GM19023 (cell line): ENCODE measurements around the gene SULT1A3.
"Not testable (repeated sequence)": the region's sequence is repeated elsewhere in the genome, so short reads cannot be mapped to it uniquely, and the experiment has no call there.

Experiments used
- ATAC-seq: cut with Tn5 transposase; IDR thresholded peaks from one replicate; pipeline ENCODE4 v1.9.1; 2021; ENCODE audit warnings: mild to moderate bottlenecking, moderate library complexity; ENCODE audit not compliant: unreplicated experiment

The SULT1A3 gene

GRCh38 chr16:30199049-30199448 lies at the start of gene SULT1A3:
SULT1A3 (plus strand) TSS chr16:30199255; CDS start chr16:30200729, 1,474 bp downstream.
- not testable (repeated sequence) for ATAC-seq

- ATAC-seq, result no peak
Measured at GRCh38 chr16:30151091-30151490, 48.0 kb upstream of the SULT1A3 start.

GRCh38 chr16:30152517-30152916 lies 46.5 kb upstream of the SULT1A3 start:
- ATAC-seq, result no peak

- ATAC-seq, result no peak
Measured at GRCh38 chr16:30155188-30155587, 43.9 kb upstream of the SULT1A3 start.

DNA sequence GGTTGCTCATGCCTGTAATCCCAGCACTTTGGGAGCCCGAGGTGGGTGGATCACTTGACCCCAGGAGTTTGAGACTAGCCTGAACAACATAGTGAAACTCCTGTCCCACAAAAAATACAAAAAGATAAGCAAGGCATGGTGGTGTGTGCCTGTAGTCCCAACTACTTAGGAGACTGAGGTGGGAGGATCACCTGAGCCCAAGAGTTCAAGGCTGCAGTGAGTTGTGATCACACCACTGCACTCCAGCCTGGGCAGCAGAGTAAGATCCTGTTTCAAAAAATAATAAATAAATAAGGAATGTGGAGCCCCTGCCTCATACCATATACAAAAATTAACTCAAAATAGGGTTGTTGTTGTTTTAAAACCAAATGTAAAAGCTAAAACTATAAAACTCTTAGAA lies 41.8 kb upstream of the SULT1A3 start:
- ATAC-seq, result no peak

- no peak for ATAC-seq
Measured at GRCh38 chr16:30163538-30163937, 35.5 kb upstream of the SULT1A3 start.

DNA sequence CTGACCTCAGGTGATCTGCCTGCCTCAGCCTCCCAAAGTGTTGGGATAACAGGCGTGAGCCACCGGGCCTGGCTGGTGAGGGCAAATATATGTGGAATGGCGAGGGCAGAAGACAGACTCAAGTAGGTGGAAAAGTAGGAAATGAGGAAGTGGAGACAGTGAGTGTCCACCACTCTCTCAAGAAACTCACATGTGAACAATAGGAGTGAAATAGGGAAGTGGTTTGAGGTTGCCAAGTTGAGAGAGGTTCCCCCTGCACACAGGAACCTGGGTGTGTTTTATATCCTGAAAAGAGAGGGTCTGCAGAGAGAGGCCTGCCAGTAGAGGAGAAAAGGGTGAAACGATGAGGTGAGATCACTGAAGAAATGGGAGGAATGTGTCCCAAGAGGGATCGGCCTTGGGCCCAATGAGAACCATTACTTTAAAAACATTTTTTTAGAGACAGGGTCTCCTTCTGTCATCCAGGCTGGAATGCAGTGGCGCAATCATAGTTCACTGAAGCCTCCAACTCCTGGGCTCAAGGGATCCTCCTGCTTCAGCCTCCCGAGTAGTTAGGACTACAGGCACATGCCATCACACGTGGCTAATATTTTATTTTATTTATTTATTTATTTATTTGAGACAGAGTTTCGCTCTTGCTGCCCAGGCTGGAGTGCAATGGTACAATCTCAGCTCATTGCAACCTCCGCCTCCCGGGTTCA lies 32.7 kb upstream of the SULT1A3 start:
- peak; percentile 60 for ATAC-seq

DNA sequence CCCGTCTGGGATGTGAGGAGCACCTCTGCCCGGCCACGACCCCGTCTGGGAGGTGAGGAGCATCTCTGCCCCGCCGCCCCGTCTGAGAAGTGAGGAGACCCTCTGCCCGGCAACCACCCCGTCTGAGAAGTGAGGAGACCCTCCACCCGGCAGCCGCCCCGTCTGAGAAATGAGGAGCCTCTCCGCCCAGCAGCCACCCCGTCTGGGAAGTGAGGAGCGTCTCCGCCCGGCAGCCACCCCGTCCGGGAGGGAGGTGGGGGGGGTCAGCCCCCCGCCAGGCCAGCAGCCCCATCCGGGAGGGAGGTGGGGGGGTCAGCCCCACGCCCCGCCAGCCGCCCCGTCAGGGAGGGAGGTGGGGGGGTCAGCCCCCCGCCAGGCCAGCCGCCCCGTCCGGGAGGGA lies 30.3 kb upstream of the SULT1A3 start:
- ATAC-seq, result not testable (repeated sequence)

DNA sequence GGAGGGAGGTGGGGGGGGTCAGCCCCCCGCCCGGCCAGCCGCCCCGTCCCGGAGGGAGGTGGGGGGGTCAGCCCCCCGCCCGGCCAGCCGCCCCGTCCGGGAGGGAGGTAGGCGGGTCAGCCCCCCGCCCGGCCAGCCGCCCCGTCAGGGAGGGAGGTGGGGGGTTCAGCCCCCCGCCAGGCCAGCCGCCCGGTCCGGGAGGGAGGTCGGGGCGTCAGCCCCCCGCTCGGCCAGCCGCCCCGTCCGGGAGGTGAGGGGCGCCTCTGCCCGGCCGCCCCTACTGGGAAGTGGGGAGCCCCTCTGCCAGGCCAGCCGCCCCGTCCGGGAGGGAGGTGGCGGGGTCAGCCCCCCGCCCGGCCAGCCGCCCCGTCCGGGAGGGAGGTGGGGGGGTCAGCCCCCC lies 29.6 kb upstream of the SULT1A3 start:
- not testable (repeated sequence) for ATAC-seq

DNA sequence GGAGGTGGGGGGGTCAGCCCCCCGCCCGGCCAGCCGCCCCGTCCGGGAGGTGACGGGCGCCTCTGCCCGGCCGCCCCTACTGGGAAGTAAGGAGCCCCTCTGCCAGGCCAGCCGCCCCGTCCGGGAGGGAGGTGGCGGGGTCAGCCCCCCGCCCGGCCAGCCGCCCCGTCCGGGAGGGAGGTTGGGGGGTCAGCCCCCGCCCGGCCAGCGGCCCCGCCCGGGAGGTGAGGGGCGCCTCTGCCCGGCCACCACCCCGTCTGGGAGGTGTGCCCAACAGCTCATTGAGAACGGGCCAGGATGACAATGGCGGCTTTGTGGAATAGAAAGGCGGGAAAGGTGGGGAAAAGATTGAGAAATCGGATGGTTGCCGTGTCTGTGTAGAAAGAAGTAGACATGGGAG lies 28.9 kb upstream of the SULT1A3 start:
- ATAC-seq, result not testable (repeated sequence)

GRCh38 chr16:30173054-30173453 lies 26.0 kb upstream of the SULT1A3 start:
- no peak for ATAC-seq

DNA sequence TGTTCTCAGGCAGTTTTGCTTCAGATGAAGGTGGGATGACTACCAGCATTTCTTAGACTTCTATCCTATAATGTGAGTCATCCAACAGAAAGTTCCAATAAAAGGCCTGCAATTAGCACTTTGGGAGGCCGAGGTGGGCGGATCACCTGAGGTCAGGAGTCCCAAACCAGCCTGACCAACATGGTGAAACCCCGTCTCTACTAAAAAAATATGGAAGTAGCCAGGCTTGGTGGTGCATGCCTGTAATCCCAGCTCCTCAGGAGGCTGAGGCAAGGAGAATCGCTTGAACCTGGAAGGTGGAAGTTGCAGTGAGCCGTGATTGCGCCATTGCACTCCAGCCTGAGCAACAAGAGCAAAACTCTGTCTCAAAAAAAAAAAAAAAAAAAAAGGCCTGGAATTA lies 22.2 kb upstream of the SULT1A3 start:
- not testable (repeated sequence) for ATAC-seq

- ATAC-seq, result no peak
Measured at GRCh38 chr16:30179195-30179594, 19.9 kb upstream of the SULT1A3 start.

GRCh38 chr16:30179931-30180330 lies 19.1 kb upstream of the SULT1A3 start:
- ATAC-seq, result no peak

- ATAC-seq, result no peak
Measured at GRCh38 chr16:30180741-30181140, 18.3 kb upstream of the SULT1A3 start.

- ATAC-seq, result peak; percentile 54
Measured at GRCh38 chr16:30183233-30184095, 15.6 kb upstream of the SULT1A3 start, which contains the start of gene CORO1A. CORO1A (plus strand) TSS chr16:30183602; CDS start chr16:30185210, 1,608 bp downstream.

DNA sequence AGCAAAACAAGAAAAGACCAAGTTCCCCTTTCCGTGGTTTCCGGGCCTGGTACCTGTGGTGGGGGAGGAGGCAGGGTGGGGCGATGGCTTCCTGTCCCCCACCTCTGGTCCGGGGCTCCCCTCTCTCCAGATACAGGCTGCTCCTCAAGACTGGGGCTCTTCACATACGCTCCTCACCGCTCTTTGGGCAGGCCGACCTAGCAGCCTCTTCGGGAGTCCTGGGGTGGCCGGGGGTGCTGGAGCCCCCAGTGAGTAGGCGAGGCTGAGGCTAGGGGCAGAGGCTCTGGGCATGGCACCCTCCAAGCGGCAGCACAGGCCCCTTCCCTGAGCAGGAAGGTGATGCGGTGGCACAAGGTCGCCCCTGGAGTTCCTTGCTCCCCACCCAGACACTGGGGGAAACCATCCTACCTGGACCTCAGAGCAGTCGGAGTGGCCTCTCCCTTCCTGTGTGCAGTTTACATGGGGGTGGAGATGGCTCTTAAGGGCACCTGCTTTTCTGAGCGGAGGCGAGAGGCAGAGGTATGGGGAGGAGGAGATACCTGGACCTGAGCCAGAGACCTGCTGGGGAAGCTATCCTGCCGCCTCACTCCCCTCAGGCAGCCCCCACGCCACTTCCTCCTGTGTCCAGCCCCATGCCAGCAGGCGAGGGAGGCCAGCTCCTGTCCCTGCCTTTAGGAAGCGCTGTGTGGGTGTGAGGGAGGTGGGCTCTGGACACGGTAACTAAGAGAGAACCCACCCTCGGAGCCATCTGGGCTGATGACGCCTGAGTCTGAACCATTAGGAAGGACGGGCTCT lies 14.8 kb upstream of the SULT1A3 start:
- peak; percentile 40 for ATAC-seq

DNA sequence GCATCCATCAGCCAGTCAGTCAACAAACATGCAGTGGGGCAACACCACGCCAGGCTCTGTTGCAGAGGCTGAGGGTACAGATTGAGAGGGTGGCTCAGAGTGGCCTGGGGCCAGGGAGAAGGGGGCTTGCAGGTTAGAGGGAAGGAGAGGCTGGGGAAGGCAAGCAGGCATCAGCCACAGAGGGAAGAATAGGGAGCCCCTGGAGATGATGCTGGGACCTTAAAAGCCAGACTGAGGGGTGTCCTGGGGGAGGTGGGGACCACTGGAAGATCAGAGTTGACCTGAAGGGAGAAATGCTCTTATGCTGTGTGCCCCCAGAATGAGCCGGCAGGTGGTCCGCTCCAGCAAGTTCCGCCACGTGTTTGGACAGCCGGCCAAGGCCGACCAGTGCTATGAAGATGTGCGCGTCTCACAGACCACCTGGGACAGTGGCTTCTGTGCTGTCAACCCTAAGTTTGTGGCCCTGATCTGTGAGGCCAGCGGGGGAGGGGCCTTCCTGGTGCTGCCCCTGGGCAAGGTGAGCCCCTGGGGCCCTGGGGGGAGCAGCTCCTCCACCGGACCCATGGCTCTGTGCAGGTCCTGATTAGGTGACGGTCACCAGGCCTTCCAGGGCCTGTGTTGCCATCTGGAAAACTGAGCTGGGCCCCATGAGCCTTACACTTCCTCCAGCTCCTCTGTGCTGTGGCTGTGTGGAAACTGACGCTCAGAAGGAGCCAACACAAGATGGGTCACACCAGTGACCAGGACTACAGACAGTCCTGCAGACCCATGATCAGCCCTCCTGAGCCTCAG lies 14.0 kb upstream of the SULT1A3 start:
- no peak for ATAC-seq

DNA sequence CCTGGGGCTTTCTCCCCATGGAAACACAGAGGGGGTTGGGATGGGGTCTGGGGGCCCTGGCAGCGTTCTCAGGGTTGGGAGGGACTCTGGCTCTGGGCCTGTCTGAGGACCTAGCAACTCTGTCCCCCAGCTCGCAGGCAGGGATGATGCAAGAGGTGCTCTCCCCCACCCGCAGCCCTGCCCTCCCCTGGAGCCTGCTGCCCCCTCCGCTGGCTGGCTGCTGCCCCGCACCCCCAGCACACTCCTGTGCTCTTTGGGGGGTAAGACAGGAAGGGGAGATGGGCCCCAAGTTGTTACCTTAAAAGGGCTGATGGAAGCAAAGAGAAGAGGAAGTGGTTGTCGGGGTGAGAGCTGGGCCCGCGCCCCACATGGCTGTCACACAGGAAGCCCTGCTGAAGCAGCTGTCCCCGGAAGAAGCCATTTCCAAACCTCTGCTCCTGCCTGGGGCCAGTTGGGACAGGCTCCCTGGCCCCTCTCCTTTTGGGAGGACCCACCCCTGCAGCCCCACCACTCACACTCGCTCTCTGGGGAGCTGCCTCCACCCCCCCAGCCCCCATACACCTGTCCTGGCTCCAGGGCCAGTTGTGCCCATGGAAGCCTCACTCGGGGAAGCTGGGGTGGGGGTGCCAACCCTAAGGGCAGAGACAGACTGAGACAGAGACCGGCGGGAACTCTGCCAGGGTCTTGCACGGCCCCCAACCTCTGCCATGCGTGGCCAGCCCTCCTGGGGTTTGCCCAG lies 13.2 kb upstream of the SULT1A3 start:
- ATAC-seq, result no peak

GRCh38 chr16:30186444-30186781 lies 12.6 kb upstream of the SULT1A3 start:
- no peak for ATAC-seq
